HG03060 (cell line): ENCODE results near the gene ARHGAP8.

Source experiments
- ATAC-seq: cut with Tn5 transposase; IDR thresholded peaks from one replicate; pipeline ENCODE4 v1.9.1; 2021; ENCODE audit warnings: low read depth, moderate number of reproducible peaks; ENCODE audit not compliant: unreplicated experiment

ARHGAP8 gene

GRCh38 chr22:44724416-44724815 is 28.0 kb upstream of the ARHGAP8 start:
- no peak for ATAC-seq

GRCh38 chr22:44724859-44725258 is 27.5 kb upstream of the ARHGAP8 start:
- ATAC-seq = no peak

DNA sequence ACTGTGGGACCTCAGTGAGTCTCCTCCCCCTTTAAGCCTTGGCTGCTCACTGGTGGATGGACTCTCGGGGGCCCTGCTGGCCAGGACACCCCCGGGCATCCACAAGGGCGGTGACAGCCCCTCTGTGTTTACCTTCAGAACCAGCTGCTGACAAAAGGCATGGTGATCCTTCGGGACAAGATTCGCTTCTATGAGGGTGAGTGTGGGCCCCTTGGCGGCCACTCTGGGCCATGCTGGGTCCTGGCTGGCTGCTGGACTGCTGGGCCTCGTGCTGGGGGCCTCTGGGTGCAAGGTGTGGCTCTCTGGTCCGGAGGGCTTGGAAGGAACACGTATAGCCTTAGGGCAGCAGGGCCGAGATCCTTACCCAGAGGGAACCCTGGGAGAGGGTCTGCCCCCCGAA is 25.9 kb upstream of the ARHGAP8 start:
- ATAC-seq = no peak

DNA sequence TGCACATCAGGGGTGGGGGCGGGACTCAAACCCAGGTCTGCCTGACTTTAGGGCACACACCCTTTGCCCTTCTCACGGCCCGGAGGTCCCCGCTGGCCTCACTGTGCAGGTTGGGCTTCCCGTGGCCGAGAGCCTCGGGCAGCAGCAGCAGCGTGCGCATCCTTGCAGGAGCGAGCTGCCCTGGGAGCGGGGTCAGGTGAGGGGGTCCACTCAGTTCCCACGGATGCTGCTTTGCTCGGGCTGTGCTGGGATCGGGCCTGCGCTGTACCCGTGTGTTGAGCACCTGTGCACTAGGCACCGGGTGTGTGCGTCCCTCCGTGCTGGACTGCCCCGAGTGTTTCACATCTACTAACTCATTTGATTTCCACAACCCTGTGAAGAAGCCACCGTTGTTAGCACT is 25.2 kb upstream of the ARHGAP8 start:
- ATAC-seq = no peak

- no peak for ATAC-seq
Measured at GRCh38 chr22:44727709-44728108, 24.7 kb upstream of the ARHGAP8 start.

GRCh38 chr22:44728761-44729324 is 23.5 kb upstream of the ARHGAP8 start:
- ATAC-seq = no peak

- no peak for ATAC-seq
Measured at GRCh38 chr22:44729391-44730021, 22.9 kb upstream of the ARHGAP8 start.

DNA sequence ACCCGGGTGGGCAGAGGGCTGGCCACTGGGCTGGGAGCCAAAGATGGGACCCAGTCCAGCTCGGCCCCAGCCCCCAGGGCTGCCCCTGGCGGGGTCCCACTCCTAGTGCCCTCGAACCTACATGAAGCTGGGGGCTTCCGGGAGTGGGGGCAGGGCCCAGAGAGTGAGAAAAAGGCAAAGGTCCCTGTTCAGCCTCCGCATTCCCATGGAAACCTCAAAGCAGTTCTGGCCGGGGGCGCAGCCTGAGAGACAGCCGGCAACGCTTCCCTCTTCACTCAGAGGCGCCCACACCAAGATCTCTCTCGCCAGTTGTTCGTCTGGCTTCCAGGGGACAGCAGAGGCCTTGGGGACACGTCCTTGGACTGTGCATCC is 22.4 kb upstream of the ARHGAP8 start:
- ATAC-seq = no peak

- ATAC-seq = no peak
Measured at GRCh38 chr22:44730490-44731356, 21.7 kb upstream of the ARHGAP8 start.

GRCh38 chr22:44731357-44731970 is 20.9 kb upstream of the ARHGAP8 start:
- ATAC-seq = no peak

- no peak for ATAC-seq
Measured at GRCh38 chr22:44732017-44732561, 20.3 kb upstream of the ARHGAP8 start.

- ATAC-seq = no peak
Measured at GRCh38 chr22:44732661-44733060, 19.7 kb upstream of the ARHGAP8 start.

- no peak for ATAC-seq
Measured at GRCh38 chr22:44733426-44734106, 18.8 kb upstream of the ARHGAP8 start.

DNA sequence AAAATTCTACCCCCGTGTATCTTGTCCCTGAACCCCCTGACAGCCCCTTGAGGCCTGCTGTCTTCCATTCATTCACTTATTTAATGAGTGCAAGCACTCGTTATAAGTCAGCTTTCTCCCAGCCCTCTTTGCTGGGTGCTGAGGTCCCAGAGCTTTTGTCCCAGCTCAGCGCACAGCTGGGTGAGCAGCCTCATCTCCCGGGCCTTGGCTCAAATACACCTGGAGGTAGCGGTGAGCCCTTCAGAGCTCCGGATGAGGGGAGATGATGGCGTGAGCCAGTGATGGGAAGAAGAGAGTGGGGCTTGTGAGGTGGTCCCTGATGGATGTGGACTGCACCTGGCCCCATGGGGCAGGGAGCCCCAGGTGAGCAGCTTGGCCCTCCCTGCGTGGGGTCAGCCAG is 18.1 kb upstream of the ARHGAP8 start:
- ATAC-seq = no peak

GRCh38 chr22:44734801-44735517 is 17.4 kb upstream of the ARHGAP8 start:
- ATAC-seq = no peak

DNA sequence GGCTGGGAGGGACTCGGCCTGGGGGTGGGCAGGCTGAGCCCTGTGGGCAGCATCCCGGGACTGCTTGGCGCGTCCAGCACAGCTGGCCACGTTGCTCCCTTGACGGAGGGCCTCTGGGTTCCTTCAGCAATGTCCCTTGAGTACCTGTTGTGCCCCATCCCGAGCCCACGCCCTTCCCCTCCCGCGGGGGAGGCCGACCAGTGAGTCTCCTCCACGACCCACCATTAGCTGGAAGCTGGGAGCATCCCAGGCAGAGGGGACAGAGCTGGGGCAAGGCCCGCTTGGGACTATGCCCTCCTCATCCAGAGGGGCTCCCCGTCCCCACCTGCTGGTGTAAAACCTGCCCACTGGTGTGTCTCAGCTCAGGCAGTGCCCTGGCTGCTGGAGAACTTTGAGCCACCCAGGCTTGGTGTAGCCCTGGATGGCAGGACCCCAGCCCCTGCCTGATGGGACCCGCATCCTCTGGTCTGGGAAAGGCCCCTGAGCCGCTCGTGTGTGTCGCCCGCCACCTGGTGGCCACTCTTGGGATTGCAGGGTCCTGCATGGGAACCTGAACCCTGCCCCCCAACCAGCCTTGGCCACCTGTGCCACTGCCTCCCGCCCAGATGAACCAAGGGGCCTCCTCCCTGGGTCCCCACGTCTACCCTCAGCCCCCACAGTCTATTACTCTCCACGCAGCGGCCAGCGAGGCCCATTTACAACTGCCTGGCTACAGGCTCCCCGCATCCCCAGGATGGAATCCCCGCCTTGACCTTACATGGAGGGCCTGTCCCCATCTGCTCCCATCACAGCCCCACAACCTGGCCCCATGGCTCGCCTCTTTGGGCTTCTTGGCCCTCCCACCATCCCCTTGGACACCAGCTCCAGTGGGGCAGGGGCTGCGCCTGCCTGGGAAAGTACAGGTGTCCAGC is 16.6 kb upstream of the ARHGAP8 start:
- no peak for ATAC-seq

DNA sequence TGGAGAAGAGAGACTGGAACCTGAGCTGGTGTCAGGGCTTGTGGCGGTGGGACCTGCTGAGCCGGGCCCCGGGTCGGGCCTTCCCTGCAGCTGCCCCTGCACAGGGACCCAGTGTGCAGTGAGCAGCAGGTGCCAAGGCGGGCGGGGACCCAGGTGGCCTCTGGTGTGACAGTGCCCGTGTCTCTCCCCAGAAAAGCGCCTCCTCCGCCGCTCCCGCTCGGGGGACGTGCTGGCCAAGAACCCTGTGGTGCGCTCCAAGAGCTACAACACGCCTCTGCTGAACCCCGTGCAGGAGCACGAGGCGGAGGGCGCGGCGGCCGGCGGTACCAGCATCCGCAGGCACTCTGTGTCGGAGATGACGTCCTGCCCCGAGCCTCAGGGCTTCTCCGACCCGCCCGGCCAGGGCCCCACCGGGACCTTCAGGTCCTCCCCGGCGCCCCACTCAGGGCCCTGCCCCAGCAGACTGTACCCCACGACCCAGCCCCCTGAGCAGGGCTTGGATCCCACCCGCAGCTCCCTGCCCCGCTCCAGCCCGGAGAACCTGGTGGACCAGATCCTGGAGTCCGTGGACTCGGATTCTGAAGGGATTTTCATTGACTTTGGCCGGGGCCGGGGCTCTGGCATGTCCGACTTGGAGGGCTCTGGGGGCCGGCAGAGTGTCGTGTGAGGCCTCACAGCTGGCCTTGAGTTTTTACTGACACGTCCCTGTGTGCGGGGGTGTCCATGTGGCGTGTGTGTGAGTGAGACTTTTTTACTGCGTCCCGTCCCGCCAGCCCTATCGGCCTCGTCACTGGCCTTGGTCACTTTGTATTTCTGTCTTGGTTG is 15.6 kb upstream of the ARHGAP8 start:
- ATAC-seq = no peak
